ENCODE results near the gene RNU4-1.
"Not testable (repeated sequence)": the region's sequence is repeated elsewhere in the genome, so short reads cannot be mapped to it uniquely, and the experiment has no call there.

GRCh38 chr12:120336392-120336791 is 43.4 kb upstream of the RNU4-1 start:
- TF ChIP-seq POLR2AphosphoS5, CTCF, POLR2A, EP300 (IDR thresholded peaks at IDR 0.05): not testable (repeated sequence)
